ENCODE results near the gene TSPY9.
"Not testable (repeated sequence)": the region's sequence is repeated elsewhere in the genome, so short reads cannot be mapped to it uniquely, and the experiment has no call there.

Gene TSPY9

GRCh38 chrY:9486967-9487366, at the start of gene TSPY9:
TSPY9 (plus strand) TSS chrY:9487267; CDS start chrY:9487313, 46 bp downstream.
- in situ Hi-C loops (cut with MboI; ENCODE audit: low sequenced_read_pairs): not testable (repeated sequence)

GRCh38 chrY:9466655-9467054, 20.4 kb upstream of the TSPY9 start, which contains the start of gene TSPY1:
TSPY1 (plus strand) TSS chrY:9466955; CDS start chrY:9467001, 46 bp downstream.
- in situ Hi-C loops (cut with MboI; ENCODE audit: low sequenced_read_pairs): not testable (repeated sequence)

- in situ Hi-C loops (cut with MboI; ENCODE audit: low sequenced_read_pairs): not testable (repeated sequence)
These were observed 17.3 kb downstream of the TSPY9 start for GRCh38 chrY:9504396-9504795.

- in situ Hi-C loops (cut with MboI; ENCODE audit: low sequenced_read_pairs): not testable (repeated sequence)
These were observed 29.2 kb downstream of the TSPY9 start for GRCh38 chrY:9516287-9516686.

GRCh38 chrY:9527580-9527979, 40.5 kb downstream of the TSPY9 start, which contains the start of gene TSPY10:
TSPY10 (plus strand) TSS chrY:9527880; CDS start chrY:9527926, 46 bp downstream.
- in situ Hi-C loops (cut with MboI; ENCODE audit: low sequenced_read_pairs): not testable (repeated sequence)

Data from HL-60/S4 treated with retinoic acid at 250 ng/mL for 4 days and 3 days (cell line).